ENCODE data around the gene ZRANB3. TPM values are rescaled to one million over a fixed set of nuclear protein-coding genes. Genes with fewer than 3 reads are reported as not detected.
"Not testable (repeated sequence)": the region's sequence is repeated elsewhere in the genome, so short reads cannot be mapped to it uniquely, and the experiment has no call there.

The ZRANB3 gene
- total RNA-seq, 1 experiment from 2014 or later, result 15.9 TPM

DNA sequence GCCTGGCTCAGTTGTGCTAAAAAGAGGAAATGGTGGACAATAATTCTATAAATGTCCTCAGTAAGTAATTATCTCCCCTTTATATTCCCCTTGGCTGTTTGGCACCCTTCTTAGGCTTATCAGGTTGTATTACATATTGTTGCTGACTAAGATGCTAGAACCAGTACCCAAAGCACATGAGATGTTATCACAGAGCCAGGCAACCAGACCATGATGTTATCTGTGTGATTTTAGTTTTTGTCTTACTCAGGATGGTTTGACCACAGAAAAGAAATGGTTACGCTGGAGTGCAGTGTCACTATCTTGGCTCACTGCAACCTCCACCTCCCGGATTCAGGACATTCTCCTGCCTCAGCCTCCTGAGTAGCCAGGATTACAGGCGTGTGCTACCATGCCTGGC is 15.4 kb upstream of the ZRANB3 start:
- 0 out of 2 replicates have a peak, but pooled peaks cover 2% of the 10 kb centered on the region for H3K36me3 Mint-ChIP-seq
- H3K4me1 Mint-ChIP-seq, result peaks cover 25% of the 10 kb centered on the region
- TF ChIP-seq OVOL2 (CRISPR knock-in tag; IDR thresholded peaks at IDR 0.05; ENCODE audit: borderline replicate concordance) (no peak), GRHL2 (CRISPR knock-in tag; IDR thresholded peaks at IDR 0.05; ENCODE audit: insufficient replicate concordance, severe bottlenecking) (no peak), ZNF138 (CRISPR knock-in tag; conservative IDR thresholded peaks at IDR 0.05) (no peak), NFYB (CRISPR knock-in tag; conservative IDR thresholded peaks at IDR 0.05; ENCODE audit: low read depth) (no peak), FOXK1 (CRISPR knock-in tag; IDR thresholded peaks at IDR 0.05) (no peak), KAT7 (CRISPR knock-in tag; IDR thresholded peaks at IDR 0.05; ENCODE audit: borderline replicate concordance) (no peak)
- TF ChIP-seq, protein P1, sequence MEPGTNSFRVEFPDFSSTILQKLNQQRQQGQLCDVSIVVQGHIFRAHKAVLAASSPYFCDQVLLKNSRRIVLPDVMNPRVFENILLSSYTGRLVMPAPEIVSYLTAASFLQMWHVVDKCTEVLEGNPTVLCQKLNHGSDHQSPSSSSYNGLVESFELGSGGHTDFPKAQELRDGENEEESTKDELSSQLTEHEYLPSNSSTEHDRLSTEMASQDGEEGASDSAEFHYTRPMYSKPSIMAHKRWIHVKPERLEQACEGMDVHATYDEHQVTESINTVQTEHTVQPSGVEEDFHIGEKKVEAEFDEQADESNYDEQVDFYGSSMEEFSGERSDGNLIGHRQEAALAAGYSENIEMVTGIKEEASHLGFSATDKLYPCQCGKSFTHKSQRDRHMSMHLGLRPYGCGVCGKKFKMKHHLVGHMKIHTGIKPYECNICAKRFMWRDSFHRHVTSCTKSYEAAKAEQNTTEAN (CRISPR knock-in tag; IDR thresholded peaks at IDR 0.05), result no peak
- TF ChIP-seq, protein P2, sequence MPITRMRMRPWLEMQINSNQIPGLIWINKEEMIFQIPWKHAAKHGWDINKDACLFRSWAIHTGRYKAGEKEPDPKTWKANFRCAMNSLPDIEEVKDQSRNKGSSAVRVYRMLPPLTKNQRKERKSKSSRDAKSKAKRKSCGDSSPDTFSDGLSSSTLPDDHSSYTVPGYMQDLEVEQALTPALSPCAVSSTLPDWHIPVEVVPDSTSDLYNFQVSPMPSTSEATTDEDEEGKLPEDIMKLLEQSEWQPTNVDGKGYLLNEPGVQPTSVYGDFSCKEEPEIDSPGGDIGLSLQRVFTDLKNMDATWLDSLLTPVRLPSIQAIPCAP (CRISPR knock-in tag; IDR thresholded peaks at IDR 0.05), result no peak
- TF ChIP-seq, protein P3, sequence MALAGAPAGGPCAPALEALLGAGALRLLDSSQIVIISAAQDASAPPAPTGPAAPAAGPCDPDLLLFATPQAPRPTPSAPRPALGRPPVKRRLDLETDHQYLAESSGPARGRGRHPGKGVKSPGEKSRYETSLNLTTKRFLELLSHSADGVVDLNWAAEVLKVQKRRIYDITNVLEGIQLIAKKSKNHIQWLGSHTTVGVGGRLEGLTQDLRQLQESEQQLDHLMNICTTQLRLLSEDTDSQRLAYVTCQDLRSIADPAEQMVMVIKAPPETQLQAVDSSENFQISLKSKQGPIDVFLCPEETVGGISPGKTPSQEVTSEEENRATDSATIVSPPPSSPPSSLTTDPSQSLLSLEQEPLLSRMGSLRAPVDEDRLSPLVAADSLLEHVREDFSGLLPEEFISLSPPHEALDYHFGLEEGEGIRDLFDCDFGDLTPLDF (CRISPR knock-in tag; IDR thresholded peaks at IDR 0.05), result no peak
- TF ChIP-seq, protein P4, sequence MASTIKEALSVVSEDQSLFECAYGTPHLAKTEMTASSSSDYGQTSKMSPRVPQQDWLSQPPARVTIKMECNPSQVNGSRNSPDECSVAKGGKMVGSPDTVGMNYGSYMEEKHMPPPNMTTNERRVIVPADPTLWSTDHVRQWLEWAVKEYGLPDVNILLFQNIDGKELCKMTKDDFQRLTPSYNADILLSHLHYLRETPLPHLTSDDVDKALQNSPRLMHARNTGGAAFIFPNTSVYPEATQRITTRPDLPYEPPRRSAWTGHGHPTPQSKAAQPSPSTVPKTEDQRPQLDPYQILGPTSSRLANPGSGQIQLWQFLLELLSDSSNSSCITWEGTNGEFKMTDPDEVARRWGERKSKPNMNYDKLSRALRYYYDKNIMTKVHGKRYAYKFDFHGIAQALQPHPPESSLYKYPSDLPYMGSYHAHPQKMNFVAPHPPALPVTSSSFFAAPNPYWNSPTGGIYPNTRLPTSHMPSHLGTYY (CRISPR knock-in tag; IDR thresholded peaks at IDR 0.05), result no peak
- TF ChIP-seq, protein P5, sequence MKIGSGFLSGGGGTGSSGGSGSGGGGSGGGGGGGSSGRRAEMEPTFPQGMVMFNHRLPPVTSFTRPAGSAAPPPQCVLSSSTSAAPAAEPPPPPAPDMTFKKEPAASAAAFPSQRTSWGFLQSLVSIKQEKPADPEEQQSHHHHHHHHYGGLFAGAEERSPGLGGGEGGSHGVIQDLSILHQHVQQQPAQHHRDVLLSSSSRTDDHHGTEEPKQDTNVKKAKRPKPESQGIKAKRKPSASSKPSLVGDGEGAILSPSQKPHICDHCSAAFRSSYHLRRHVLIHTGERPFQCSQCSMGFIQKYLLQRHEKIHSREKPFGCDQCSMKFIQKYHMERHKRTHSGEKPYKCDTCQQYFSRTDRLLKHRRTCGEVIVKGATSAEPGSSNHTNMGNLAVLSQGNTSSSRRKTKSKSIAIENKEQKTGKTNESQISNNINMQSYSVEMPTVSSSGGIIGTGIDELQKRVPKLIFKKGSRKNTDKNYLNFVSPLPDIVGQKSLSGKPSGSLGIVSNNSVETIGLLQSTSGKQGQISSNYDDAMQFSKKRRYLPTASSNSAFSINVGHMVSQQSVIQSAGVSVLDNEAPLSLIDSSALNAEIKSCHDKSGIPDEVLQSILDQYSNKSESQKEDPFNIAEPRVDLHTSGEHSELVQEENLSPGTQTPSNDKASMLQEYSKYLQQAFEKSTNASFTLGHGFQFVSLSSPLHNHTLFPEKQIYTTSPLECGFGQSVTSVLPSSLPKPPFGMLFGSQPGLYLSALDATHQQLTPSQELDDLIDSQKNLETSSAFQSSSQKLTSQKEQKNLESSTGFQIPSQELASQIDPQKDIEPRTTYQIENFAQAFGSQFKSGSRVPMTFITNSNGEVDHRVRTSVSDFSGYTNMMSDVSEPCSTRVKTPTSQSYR (CRISPR knock-in tag; IDR thresholded peaks at IDR 0.05), result no peak
- no peak overlapping the region for H3K4me3 Mint-ChIP-seq
- ATAC-seq, result no peak
- ChIA-PET POLR2A (no interaction called here), CTCF (no interaction called here)
- no peak for DNase-seq (ENCODE audit: low spot score)
- no peaks in the 10 kb centered on the region for H3K9me3 Mint-ChIP-seq
- no peaks in the 10 kb centered on the region for H3K27me3 Mint-ChIP-seq (ENCODE audit: low read depth)
- no peak overlapping the region for H3K27ac Mint-ChIP-seq

DNA sequence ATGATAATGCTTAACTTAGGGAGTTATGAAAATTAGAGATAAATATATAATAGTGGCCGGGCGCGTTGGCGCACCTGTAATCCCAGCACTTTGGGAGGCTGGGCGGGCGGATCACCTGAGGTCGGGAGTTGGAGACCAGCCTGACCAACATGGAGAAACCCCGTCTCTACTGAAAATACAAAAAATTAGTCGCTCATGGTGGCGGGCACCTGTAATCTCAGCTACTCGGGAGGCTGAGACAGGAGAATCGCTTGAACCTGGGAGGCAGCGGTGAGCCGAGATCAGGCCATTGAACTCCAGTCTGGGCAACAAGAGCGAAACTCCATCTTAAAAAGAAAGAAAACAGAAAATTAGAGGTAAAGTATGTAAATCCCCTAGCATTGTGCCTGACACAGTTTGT is 2.5 kb upstream of the ZRANB3 start:
- CTCF ChIA-PET, result interaction anchor here (0.7 kb wide), 1 partner anchor 60 kb away, joined by 3 read pairs; no protein-coding TSS in a partner anchor
- ATAC-seq; H3K4me3 Mint-ChIP-seq; DNase-seq (ENCODE audit: low spot score); H3K27me3 Mint-ChIP-seq (ENCODE audit: low read depth); POLR2A ChIA-PET; H3K27ac Mint-ChIP-seq: not testable (repeated sequence)
- peaks cover 19% of the 10 kb centered on the region for H3K36me3 Mint-ChIP-seq
- peaks cover 25% of the 10 kb centered on the region for H3K4me1 Mint-ChIP-seq
- H3K9me3 Mint-ChIP-seq, result peaks cover 16% of the 10 kb centered on the region

DNA sequence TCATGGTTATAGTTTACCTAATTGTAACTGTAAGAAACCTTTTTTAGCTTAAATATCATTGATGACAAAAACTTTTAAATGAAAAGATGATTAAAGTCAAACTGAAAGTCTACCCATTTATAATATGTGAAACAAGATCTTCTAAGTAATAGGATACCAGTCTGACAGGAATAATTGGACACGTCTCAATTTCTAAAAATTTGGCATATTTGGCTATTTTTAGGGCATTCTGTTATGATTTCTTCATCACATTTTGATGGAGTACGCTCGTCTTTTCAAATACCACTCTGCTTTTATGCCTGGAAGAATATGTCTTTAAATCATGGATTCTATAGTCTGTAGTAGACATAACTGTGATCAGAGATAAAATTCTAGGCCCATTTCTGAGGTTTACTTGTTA is 1.6 kb upstream of the ZRANB3 start:
- Mint-ChIP-seq H3K4me3 (no peak overlapping the region), H3K36me3 (peaks cover 16% of the 10 kb centered on the region), H3K27me3 (ENCODE audit: low read depth) (no peaks in the 10 kb centered on the region), H3K4me1 (peaks cover 27% of the 10 kb centered on the region), H3K27ac (0 out of 2 replicates have a peak overlapping the region, but pooled peaks have one; percentile 9), H3K9me3 (peaks cover 12% of the 10 kb centered on the region)
- CTCF ChIA-PET, result interaction anchor here (0.6 to 1.7 kb wide), 3 partner anchors 182 to 544 kb away, joined by 3 to 5 read pairs (median 3); no protein-coding TSS in a partner anchor
- no peak for DNase-seq (ENCODE audit: low spot score)
- no peak for ATAC-seq
- POLR2A ChIA-PET, result no interaction called here
- TF ChIP-seq MXD4 (CRISPR knock-in tag; IDR thresholded peaks at IDR 0.05; ENCODE audit: borderline replicate concordance) (no peak), RELA (CRISPR knock-in tag; IDR thresholded peaks at IDR 0.05; ENCODE audit: borderline replicate concordance) (no peak), MYBL2 (CRISPR knock-in tag; IDR thresholded peaks at IDR 0.05) (no peak), FOXP1 (CRISPR knock-in tag; IDR thresholded peaks at IDR 0.05; ENCODE audit: borderline replicate concordance) (no peak), CREB1 (CRISPR knock-in tag; IDR thresholded peaks at IDR 0.05) (no peak), NFE2L1 (CRISPR knock-in tag; IDR thresholded peaks at IDR 0.05) (no peak), SMAD3 (CRISPR knock-in tag; IDR thresholded peaks at IDR 0.05; ENCODE audit: borderline replicate concordance) (no peak)
- TF ChIP-seq, protein P6, sequence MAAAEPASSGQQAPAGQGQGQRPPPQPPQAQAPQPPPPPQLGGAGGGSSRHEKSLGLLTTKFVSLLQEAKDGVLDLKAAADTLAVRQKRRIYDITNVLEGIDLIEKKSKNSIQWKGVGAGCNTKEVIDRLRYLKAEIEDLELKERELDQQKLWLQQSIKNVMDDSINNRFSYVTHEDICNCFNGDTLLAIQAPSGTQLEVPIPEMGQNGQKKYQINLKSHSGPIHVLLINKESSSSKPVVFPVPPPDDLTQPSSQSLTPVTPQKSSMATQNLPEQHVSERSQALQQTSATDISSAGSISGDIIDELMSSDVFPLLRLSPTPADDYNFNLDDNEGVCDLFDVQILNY (CRISPR knock-in tag; IDR thresholded peaks at IDR 0.05), result no peak
- TF ChIP-seq, protein P3 (CRISPR knock-in tag; IDR thresholded peaks at IDR 0.05), result no peak
- TF ChIP-seq, protein P7, sequence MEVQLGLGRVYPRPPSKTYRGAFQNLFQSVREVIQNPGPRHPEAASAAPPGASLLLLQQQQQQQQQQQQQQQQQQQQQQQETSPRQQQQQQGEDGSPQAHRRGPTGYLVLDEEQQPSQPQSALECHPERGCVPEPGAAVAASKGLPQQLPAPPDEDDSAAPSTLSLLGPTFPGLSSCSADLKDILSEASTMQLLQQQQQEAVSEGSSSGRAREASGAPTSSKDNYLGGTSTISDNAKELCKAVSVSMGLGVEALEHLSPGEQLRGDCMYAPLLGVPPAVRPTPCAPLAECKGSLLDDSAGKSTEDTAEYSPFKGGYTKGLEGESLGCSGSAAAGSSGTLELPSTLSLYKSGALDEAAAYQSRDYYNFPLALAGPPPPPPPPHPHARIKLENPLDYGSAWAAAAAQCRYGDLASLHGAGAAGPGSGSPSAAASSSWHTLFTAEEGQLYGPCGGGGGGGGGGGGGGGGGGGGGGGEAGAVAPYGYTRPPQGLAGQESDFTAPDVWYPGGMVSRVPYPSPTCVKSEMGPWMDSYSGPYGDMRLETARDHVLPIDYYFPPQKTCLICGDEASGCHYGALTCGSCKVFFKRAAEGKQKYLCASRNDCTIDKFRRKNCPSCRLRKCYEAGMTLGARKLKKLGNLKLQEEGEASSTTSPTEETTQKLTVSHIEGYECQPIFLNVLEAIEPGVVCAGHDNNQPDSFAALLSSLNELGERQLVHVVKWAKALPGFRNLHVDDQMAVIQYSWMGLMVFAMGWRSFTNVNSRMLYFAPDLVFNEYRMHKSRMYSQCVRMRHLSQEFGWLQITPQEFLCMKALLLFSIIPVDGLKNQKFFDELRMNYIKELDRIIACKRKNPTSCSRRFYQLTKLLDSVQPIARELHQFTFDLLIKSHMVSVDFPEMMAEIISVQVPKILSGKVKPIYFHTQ (CRISPR knock-in tag; IDR thresholded peaks at IDR 0.05), result no peak
